Ectodermal cell (in vitro differentiated cells): ENCODE data around the gene SMURF2.
"Not testable (repeated sequence)": the region's sequence is repeated elsewhere in the genome, so short reads cannot be mapped to it uniquely, and the experiment has no call there.

Experiments used
- H3K27ac ChIP-seq: 2 replicates; pipeline ENCODE4 v1.7.0; 2013; ENCODE audit warnings: mild to moderate bottlenecking, low read depth, low read length; ENCODE audit not compliant: insufficient read depth, poor library complexity, severe bottlenecking
- H3K27me3 ChIP-seq: 2 replicates; pipeline ENCODE4 v1.7.0; 2013; ENCODE audit warnings: mild to moderate bottlenecking, low read length; ENCODE audit not compliant: insufficient read depth, control insufficient read depth, poor library complexity, severe bottlenecking
- H3K36me3 ChIP-seq: one replicate; pipeline ENCODE4 v1.7.0; 2013; ENCODE audit warnings: low read length; ENCODE audit not compliant: control insufficient read depth, insufficient read depth
- H3K4me1 ChIP-seq: one replicate; pipeline ENCODE4 v1.7.0; 2013; ENCODE audit warnings: low read length; ENCODE audit not compliant: control insufficient read depth, insufficient read depth
- H3K4me3 ChIP-seq: 2 replicates; pipeline ENCODE4 v1.7.0; 2013; ENCODE audit warnings: low read depth, low read length, control low read depth; ENCODE audit not compliant: insufficient read depth
- H3K9me3 ChIP-seq: 2 replicates; pipeline ENCODE4 v1.7.0; 2013; ENCODE audit warnings: mild to moderate bottlenecking, low read length, moderate library complexity; ENCODE audit not compliant: control insufficient read depth
- WGBS, 2 experiments: methylation state at CpG; one replicate each; pipeline ENCODE4 v1.1.7; 2013; ENCODE audit warnings: missing lambda C conversion rate in 2 of 2; 5-methylcytosine and 5-hydroxymethylcytosine counted together

Gene SMURF2

GRCh38 chr17:64687961-64688360 is 25.9 kb upstream of the SMURF2 start:
- no peaks in the 10 kb centered on the region for H3K36me3 ChIP-seq
- H3K4me1 ChIP-seq = no peaks in the 10 kb centered on the region
- 93 to 95% methylated on average over 5 of the region's 5 CpGs for WGBS, 2 experiments
- H3K27ac ChIP-seq = no peak overlapping the region
- H3K27me3 ChIP-seq = no peaks in the 10 kb centered on the region
- H3K4me3 ChIP-seq = no peak overlapping the region
- no peaks in the 10 kb centered on the region for H3K9me3 ChIP-seq

GRCh38 chr17:64687376-64687775 is 25.3 kb upstream of the SMURF2 start:
- Histone ChIP-seq H3K9me3 (no peaks in the 10 kb centered on the region), H3K27me3 (no peaks in the 10 kb centered on the region), H3K36me3 (no peaks in the 10 kb centered on the region), H3K4me1 (no peaks in the 10 kb centered on the region), H3K27ac (no peak overlapping the region), H3K4me3 (no peak overlapping the region)
- WGBS, 2 experiments = 92 to 96% methylated on average over 4 of the region's 4 CpGs

GRCh38 chr17:64686705-64687104 is 24.6 kb upstream of the SMURF2 start:
- Histone ChIP-seq H3K9me3 (no peaks in the 10 kb centered on the region), H3K36me3 (no peaks in the 10 kb centered on the region), H3K4me3 (no peak overlapping the region), H3K27me3 (no peaks in the 10 kb centered on the region), H3K4me1 (no peaks in the 10 kb centered on the region), H3K27ac (no peak overlapping the region)
- 87 to 88% methylated on average over 1 to 2 of the region's 2 CpGs for WGBS, 2 experiments

GRCh38 chr17:64685705-64686104 is 23.6 kb upstream of the SMURF2 start:
- WGBS, 2 experiments = 88% methylated on average over 9 of the region's 9 CpGs
- no peaks in the 10 kb centered on the region for H3K27me3 ChIP-seq
- H3K9me3 ChIP-seq = no peaks in the 10 kb centered on the region
- H3K27ac ChIP-seq = no peak overlapping the region
- H3K4me3 ChIP-seq = no peak overlapping the region
- no peaks in the 10 kb centered on the region for H3K36me3 ChIP-seq
- H3K4me1 ChIP-seq = no peaks in the 10 kb centered on the region

- 100% methylated on average over 1 of the region's 2 CpGs; no CpG with 5 or more reads in 1 of the 2 experiments for WGBS, 2 experiments
Measured at GRCh38 chr17:64683796-64684195, 21.7 kb upstream of the SMURF2 start.

GRCh38 chr17:64682261-64683181 is 20.4 kb upstream of the SMURF2 start:
- H3K4me1 ChIP-seq = no peaks in the 10 kb centered on the region
- H3K4me3 ChIP-seq = no peak overlapping the region
- no peaks in the 10 kb centered on the region for H3K27me3 ChIP-seq
- H3K36me3 ChIP-seq = no peaks in the 10 kb centered on the region
- no peaks in the 10 kb centered on the region for H3K9me3 ChIP-seq
- no peak overlapping the region for H3K27ac ChIP-seq
- WGBS, 2 experiments = 92 to 95% methylated on average over 11 to 12 of the region's 12 CpGs

More at GRCh38 chr17:64683796-64684195, 21.7 kb upstream of the SMURF2 start:
- H3K4me1 ChIP-seq = no peaks in the 10 kb centered on the region
- no peaks in the 10 kb centered on the region for H3K36me3 ChIP-seq
- no peaks in the 10 kb centered on the region for H3K9me3 ChIP-seq
- H3K4me3 ChIP-seq = no peak overlapping the region
- H3K27ac ChIP-seq = no peak overlapping the region
- no peaks in the 10 kb centered on the region for H3K27me3 ChIP-seq

- WGBS, 2 experiments = 93 to 94% methylated on average over 10 of the region's 10 CpGs
- H3K9me3 ChIP-seq = no peaks in the 10 kb centered on the region
- H3K27me3 ChIP-seq = no peaks in the 10 kb centered on the region
- no peaks in the 10 kb centered on the region for H3K4me1 ChIP-seq
- no peak overlapping the region for H3K27ac ChIP-seq
- H3K36me3 ChIP-seq = no peaks in the 10 kb centered on the region
- H3K4me3 ChIP-seq = no peak overlapping the region
Measured at GRCh38 chr17:64679710-64680216, 17.7 kb upstream of the SMURF2 start.

GRCh38 chr17:64676763-64677162 is 14.7 kb upstream of the SMURF2 start:
- Histone ChIP-seq H3K9me3 (no peaks in the 10 kb centered on the region), H3K4me3 (no peak overlapping the region), H3K36me3 (no peaks in the 10 kb centered on the region), H3K27ac (no peak overlapping the region), H3K27me3 (no peaks in the 10 kb centered on the region), H3K4me1 (no peaks in the 10 kb centered on the region)
- 65% methylated on average over 3 of the region's 3 CpGs for WGBS, 2 experiments

- not testable (repeated sequence) for H3K27me3 ChIP-seq, H3K27ac ChIP-seq, H3K4me1 ChIP-seq, H3K36me3 ChIP-seq, H3K9me3 ChIP-seq, H3K4me3 ChIP-seq
- WGBS, 2 experiments = 79 to 82% methylated on average over 7 to 10 of the region's 10 CpGs
Measured at GRCh38 chr17:64670843-64671590, 8.9 kb upstream of the SMURF2 start.
